Common myeloid progenitor, CD34-positive (primary cell): ENCODE results near the gene TUBG2.

Source experiments
- CTCF ChIA-PET: fragments of 350-600 bp; sonication (Branson Sonifier 250); formaldehyde crosslinking; loops from one replicate; lab custom pipeline; 2021; ENCODE audit warnings: antibody characterized with exemption; lab: Charles Lee
- POLR2A ChIA-PET: fragments of 350-600 bp; sonication (Branson Sonifier 250); formaldehyde crosslinking; loops from one replicate; lab custom pipeline; 2021; ENCODE audit warnings: antibody characterized with exemption; lab: Charles Lee
- DNase-seq, 3 donors: peaks; one replicate each; pipeline versions ENCODE4 v3.0.0 to v3.0.0-alpha.2; 2013
- H3K27ac ChIP-seq, 2 experiments: 1 replicate in 1 of 2; 2 replicates in 1 of 2; pipeline ENCODE4 v1.7.0; 2013; ENCODE audit warnings: inconsistent platforms in 2 of 2, low read length in 2 of 2, mild to moderate bottlenecking in 2 of 2, low read depth in 1 of 2, moderate library complexity in 1 of 2; ENCODE audit not compliant: severe bottlenecking in 2 of 2, insufficient read depth in 1 of 2, poor library complexity in 1 of 2
- H3K27me3 ChIP-seq, 5 experiments: replicated peaks in 2 of 5; 1 replicate in 3 of 5; 2 replicates in 2 of 5; pipeline versions ENCODE4 v1.6.1 to v1.7.0; 2013; ENCODE audit warnings: low read length in 4 of 5, mild to moderate bottlenecking in 2 of 5, moderate library complexity in 2 of 5, inconsistent platforms in 1 of 5; ENCODE audit not compliant: insufficient read depth in 5 of 5, control insufficient read depth in 4 of 5
- H3K36me3 ChIP-seq, 4 experiments: 1 replicate in 2 of 4; 2 replicates in 2 of 4; pipeline versions ENCODE4 v1.6.1 to v1.7.0; 2013; ENCODE audit warnings: low read length in 3 of 4, control low read depth in 1 of 4, mild to moderate bottlenecking in 1 of 4; ENCODE audit not compliant: control insufficient read depth in 4 of 4, insufficient read depth in 4 of 4
- H3K4me1 ChIP-seq, 4 experiments: 1 replicate in 3 of 4; 2 replicates in 1 of 4; pipeline versions ENCODE4 v1.6.1 to v1.7.1; 2013; ENCODE audit warnings: low read length in 3 of 4, mild to moderate bottlenecking in 3 of 4, control low read depth in 1 of 4, inconsistent platforms in 1 of 4, moderate library complexity in 1 of 4; ENCODE audit not compliant: control insufficient read depth in 4 of 4, insufficient read depth in 4 of 4; ENCODE audit errors: control extremely low read depth in 1 of 4
- H3K4me3 ChIP-seq, 7 experiments: 1 replicate in 4 of 7; 2 replicates in 3 of 7; pipeline versions ENCODE4 v1.5.1 to v1.7.0; 2013; ENCODE audit warnings: mild to moderate bottlenecking in 7 of 7, low read length in 6 of 7, moderate library complexity in 6 of 7, inconsistent platforms in 2 of 7, low read depth in 2 of 7, control low read depth in 1 of 7; ENCODE audit not compliant: insufficient read depth in 4 of 7, control insufficient read depth in 1 of 7; ENCODE audit errors: extremely low read depth in 1 of 7
- H3K9me3 ChIP-seq, 5 experiments: 1 replicate in 4 of 5; 2 replicates in 1 of 5; pipeline versions ENCODE4 v1.6.1 to v1.7.1; 2013; ENCODE audit warnings: low read length in 4 of 5, mild to moderate bottlenecking in 2 of 5, inconsistent platforms in 1 of 5, low read depth in 1 of 5, moderate library complexity in 1 of 5; ENCODE audit not compliant: control insufficient read depth in 4 of 5, insufficient read depth in 2 of 5; ENCODE audit errors: control extremely low read depth in 1 of 5
- WGBS: methylation state at CpG from one replicate; pipeline ENCODE4 v1.1.5; 2013; ENCODE audit not compliant: insufficient coverage; 5-methylcytosine and 5-hydroxymethylcytosine counted together

Gene TUBG2

GRCh38 chr17:42680331-42680808 is 21.3 kb downstream of the TUBG2 start:
- Histone ChIP-seq H3K27ac (peak overlapping the region in 1 of 2 experiments; percentile 58), H3K4me3 (peak overlapping the region in 4 of 7 experiments; percentile 48 to 83 (median 52)), H3K9me3 (no peaks in the 10 kb centered on the region), H3K36me3 (no peaks in the 10 kb centered on the region), H3K4me1 (peaks cover 6 to 78% (median 64%) of the 10 kb centered on the region in 4 experiments), H3K27me3 (peaks cover 0 to 58% (median 23%) of the 10 kb centered on the region in 5 experiments)
- DNase-seq: no peak
- CTCF ChIA-PET: interaction anchor here (0.8 to 3.6 kb wide), 13 partner anchors 9 to 201 kb away, joined by 3 to 37 read pairs (median 3); partner anchors contain the start of genes PSMC3IP and RETREG3
- 69% methylated on average over 19 of the region's 20 CpGs for WGBS
- POLR2A ChIA-PET: interaction anchor here (1.0 kb wide), 1 partner anchor 101 kb away, joined by 3 read pairs; no protein-coding TSS in a partner anchor

GRCh38 chr17:42681976-42682721 is 23.1 kb downstream of the TUBG2 start, which contains the start of gene CNTNAP1:
Gene CNTNAP1, plus strand, starts transcription at chr17:42682531. Its CDS starts 299 bp downstream, at chr17:42682830.
- Histone ChIP-seq H3K27me3 (peaks cover 0 to 52% (median 21%) of the 10 kb centered on the region in 5 experiments), H3K4me3 (peak within 1 kb of the TSS in 6 of 7 experiments; percentile 19 to 61 (median 51)), H3K27ac (no peak within 1 kb of the TSS), H3K4me1 (peaks cover 6 to 63% (median 50%) of the 10 kb centered on the region in 4 experiments), H3K36me3 (no peaks in the 10 kb centered on the region), H3K9me3 (no peaks in the 10 kb centered on the region)
- ChIA-PET POLR2A (no interaction called here), CTCF (interaction anchor here (0.7 to 1.3 kb wide), 3 partner anchors 25 to 104 kb away, joined by 3 to 8 read pairs (median 3); partner anchors contain the start of gene PSMC3IP)
- DNase-seq: peak in 2 of 3 donors; percentile 36 to 41
- 9% methylated on average over 18 of the region's 22 CpGs for WGBS

GRCh38 chr17:42682722-42683403 is 23.8 kb downstream of the TUBG2 start:
- Histone ChIP-seq H3K27me3 (peaks cover 0 to 52% (median 21%) of the 10 kb centered on the region in 5 experiments), H3K4me1 (peaks cover 6 to 56% (median 43%) of the 10 kb centered on the region in 4 experiments), H3K36me3 (no peaks in the 10 kb centered on the region), H3K27ac (no peak overlapping the region), H3K4me3 (peak overlapping the region in 6 of 7 experiments; percentile 19 to 61 (median 51)), H3K9me3 (no peaks in the 10 kb centered on the region)
- peak in 2 of 3 donors; percentile 64 to 72 for DNase-seq
- POLR2A ChIA-PET: interaction anchor here (1.0 kb wide), 1 partner anchor 9 kb away, joined by 4 read pairs; no protein-coding TSS in a partner anchor
- WGBS: 1% methylated on average over 29 of the region's 34 CpGs
- CTCF ChIA-PET: interaction anchor here (0.6 to 1.5 kb wide), 7 partner anchors 9 to 648 kb away, joined by 3 to 8 read pairs (median 6); partner anchors contain the start of gene PSMC3IP

GRCh38 chr17:42683407-42684034 is 24.4 kb downstream of the TUBG2 start:
- Histone ChIP-seq H3K4me3 (peak overlapping the region in 5 of 7 experiments; percentile 15 to 61 (median 49)), H3K9me3 (no peaks in the 10 kb centered on the region), H3K27ac (no peak overlapping the region), H3K4me1 (peaks cover 6 to 51% (median 39%) of the 10 kb centered on the region in 4 experiments), H3K27me3 (peaks cover 0 to 55% (median 21%) of the 10 kb centered on the region in 5 experiments), H3K36me3 (no peaks in the 10 kb centered on the region)
- WGBS: 14% methylated on average over 20 of the region's 25 CpGs
- POLR2A ChIA-PET: interaction anchor here (1.0 kb wide), 1 partner anchor 9 kb away, joined by 4 read pairs; no protein-coding TSS in a partner anchor
- CTCF ChIA-PET: interaction anchor here (0.6 to 1.9 kb wide), 7 partner anchors 10 to 648 kb away, joined by 3 to 8 read pairs (median 6); partner anchors contain the start of gene PSMC3IP
- peak in 2 of 3 donors; percentile 66 to 67 for DNase-seq

GRCh38 chr17:42684929-42685556 is 26.0 kb downstream of the TUBG2 start:
- Histone ChIP-seq H3K4me1 (peaks cover 4 to 37% (median 29%) of the 10 kb centered on the region in 4 experiments), H3K36me3 (no peaks in the 10 kb centered on the region), H3K27ac (no peak overlapping the region), H3K9me3 (no peaks in the 10 kb centered on the region), H3K27me3 (peaks cover 0 to 57% (median 21%) of the 10 kb centered on the region in 5 experiments), H3K4me3 (no peak overlapping the region)
- ChIA-PET CTCF (interaction anchor here (1.4 to 1.9 kb wide), 2 partner anchors 16 to 79 kb away, joined by 3 to 4 read pairs; no protein-coding TSS in a partner anchor), POLR2A (no interaction called here)
- no peak for DNase-seq
- WGBS: 96% methylated on average over 49 of the region's 50 CpGs

- Histone ChIP-seq H3K27ac (no peak overlapping the region), H3K36me3 (no peaks in the 10 kb centered on the region), H3K4me3 (no peak overlapping the region), H3K9me3 (no peaks in the 10 kb centered on the region), H3K27me3 (peaks cover 0 to 51% (median 15%) of the 10 kb centered on the region in 5 experiments), H3K4me1 (peaks cover 4 to 30% (median 24%) of the 10 kb centered on the region in 4 experiments)
- POLR2A ChIA-PET: no interaction called here
- WGBS: 94% methylated on average over 11 of the region's 14 CpGs
- no peak for DNase-seq
- CTCF ChIA-PET: interaction anchor here (1.4 kb wide), 1 partner anchor 80 kb away, joined by 3 read pairs; no protein-coding TSS in a partner anchor
Observed at GRCh38 chr17:42685831-42686230, 26.7 kb downstream of the TUBG2 start.
